Right kidney (tissue), 9 donors: ENCODE results near the gene ZBED5.
"Not testable (repeated sequence)": the region's sequence is repeated elsewhere in the genome, so short reads cannot be mapped to it uniquely, and the experiment has no call there.

ENCODE experiments used
- DNase-seq: peaks from one replicate; pipeline ENCODE4 v3.0.0-alpha.2; 2016
- long read RNA-seq, 8 donors: transcript quantifications; one replicate each; lab custom pipeline, GENCODE V29; 2026

The ZBED5 gene
- long read RNA-seq, donor 1, transcript ZBED5-201 (3 exons, 2,512 nt) = major isoform, 10 of 14 reads
- long read RNA-seq, donor 1, partial matches to known transcripts = 0 of 14 reads
- long read RNA-seq, donor 1, other reads (novel, unspliced or antisense) = 0 of 14 reads
- long read RNA-seq, donor 2, partial matches to known transcripts = 0 of 19 reads
- long read RNA-seq, donor 2, other reads (novel, unspliced or antisense) = 10 of 19 reads
- long read RNA-seq, donor 3, transcript ZBED5-201 (3 exons, 2,512 nt) = major isoform, 5 of 38 reads
- long read RNA-seq, donor 3, partial matches to known transcripts = 22 of 38 reads
- long read RNA-seq, donor 3, other reads (novel, unspliced or antisense) = 6 of 38 reads
- long read RNA-seq, donor 4, transcript ZBED5-201 (3 exons, 2,512 nt) = major isoform, 9 of 21 reads
- long read RNA-seq, donor 4, partial matches to known transcripts = 0 of 21 reads
- long read RNA-seq, donor 4, other reads (novel, unspliced or antisense) = 8 of 21 reads
- long read RNA-seq, donor 5, transcript ZBED5-201 (3 exons, 2,512 nt) = major isoform, 15 of 22 reads
- long read RNA-seq, donor 5, transcript ZBED5-202 (3 exons, 2,741 nt) = minor isoform, 5 of 22 reads
- long read RNA-seq, donor 5, partial matches to known transcripts = 0 of 22 reads
- long read RNA-seq, donor 5, other reads (novel, unspliced or antisense) = 0 of 22 reads
- long read RNA-seq, donor 6, transcript ZBED5-201 (3 exons, 2,512 nt) = major isoform, 13 of 21 reads
- long read RNA-seq, donor 6, partial matches to known transcripts = 0 of 21 reads
- long read RNA-seq, donor 6, other reads (novel, unspliced or antisense) = 6 of 21 reads
- long read RNA-seq, donor 7, transcript ZBED5-201 (3 exons, 2,512 nt) = major isoform, 20 of 21 reads
- long read RNA-seq, donor 7, partial matches to known transcripts = 0 of 21 reads
- long read RNA-seq, donor 7, other reads (novel, unspliced or antisense) = 0 of 21 reads
- long read RNA-seq, donor 8, transcript ZBED5-201 (3 exons, 2,512 nt) = major isoform, 12 of 16 reads
- long read RNA-seq, donor 8, partial matches to known transcripts = 0 of 16 reads
- long read RNA-seq, donor 8, other reads (novel, unspliced or antisense) = 0 of 16 reads

DNA sequence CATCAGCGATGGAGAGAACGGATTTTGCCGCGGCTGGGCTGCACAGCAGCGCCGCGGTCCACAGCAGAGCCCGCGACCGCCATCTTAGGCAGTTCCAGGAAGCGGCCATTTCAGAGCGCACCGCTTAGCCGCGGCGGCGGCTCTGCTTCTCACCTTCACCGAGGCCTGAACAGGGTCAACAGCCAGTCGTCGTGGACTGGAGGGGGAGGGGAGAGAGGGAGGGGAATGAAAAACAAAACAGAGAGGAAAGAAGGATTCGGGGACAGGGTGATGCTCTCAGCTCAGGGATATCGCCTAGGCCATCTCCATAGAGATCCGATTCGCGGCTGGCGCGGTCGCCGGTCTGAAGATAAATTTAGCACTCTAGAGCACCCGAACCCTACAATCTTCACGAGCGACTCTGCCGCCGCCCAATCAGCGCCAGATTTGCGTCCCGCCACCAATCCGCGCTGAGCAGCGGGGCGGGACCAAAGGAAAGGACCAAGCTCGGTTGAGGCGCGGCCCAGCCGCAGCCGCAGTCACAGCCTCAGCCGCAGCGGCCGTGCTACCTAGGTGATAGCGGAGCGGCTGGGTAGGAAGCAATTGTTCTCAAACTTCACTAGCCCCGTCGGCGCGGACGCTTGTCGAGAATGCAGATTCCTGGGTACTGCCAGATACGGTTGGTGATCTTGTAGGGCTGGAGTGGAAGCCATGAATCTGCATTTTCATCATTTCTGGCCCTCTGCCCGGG lies at the start of gene ZBED5:
ZBED5 (minus strand) TSS at position 345 of the 730 bp plus-strand sequence. CDS start 3,108 bp downstream, outside the sequence.
- DNase-seq = peak; percentile 100

- DNase-seq = no peak
These were observed 48.7 kb upstream of the ZBED5 start for GRCh38 chr11:10906521-10906920.

DNA sequence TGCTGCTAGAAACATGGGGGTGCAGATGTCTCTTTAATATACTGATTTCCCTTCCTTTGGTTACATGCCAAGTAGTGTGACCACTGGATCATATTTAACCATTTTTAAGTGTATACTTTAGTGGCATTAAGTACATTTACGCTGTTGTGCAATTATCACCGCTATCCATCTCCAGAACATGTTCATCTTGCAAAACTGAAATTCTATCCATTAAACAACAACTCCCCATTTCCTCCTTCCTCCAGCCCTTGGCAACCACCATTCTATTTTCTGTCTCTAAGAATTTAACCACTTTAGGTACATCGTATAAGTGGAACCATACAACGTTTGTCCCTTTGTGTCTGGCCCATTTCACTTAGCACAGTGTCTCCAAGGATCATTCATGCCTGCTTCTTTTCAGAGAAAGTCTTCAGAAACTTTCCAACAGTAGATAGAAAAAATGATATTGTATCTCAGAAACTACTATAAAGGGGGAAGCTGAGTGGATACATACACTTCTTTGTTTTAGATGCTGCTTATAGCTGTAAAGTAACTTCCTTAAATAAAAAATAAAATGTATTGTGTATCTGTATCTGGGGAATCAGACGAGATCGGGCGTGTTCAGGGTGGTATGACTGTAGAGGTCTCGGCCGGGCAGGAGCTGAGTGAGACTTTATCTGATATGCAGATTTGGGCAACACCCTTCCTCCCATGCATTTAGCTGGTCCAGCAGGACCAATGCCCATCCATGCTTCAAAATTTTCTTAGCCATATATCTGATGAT lies 44.6 kb upstream of the ZBED5 start:
- DNase-seq = no peak

GRCh38 chr11:10900681-10901415 lies 43.0 kb upstream of the ZBED5 start:
- no peak for DNase-seq

GRCh38 chr11:10899121-10899830 lies 41.4 kb upstream of the ZBED5 start:
- no peak for DNase-seq

- no peak for DNase-seq
These were observed 40.8 kb upstream of the ZBED5 start for GRCh38 chr11:10898763-10899025.

DNA sequence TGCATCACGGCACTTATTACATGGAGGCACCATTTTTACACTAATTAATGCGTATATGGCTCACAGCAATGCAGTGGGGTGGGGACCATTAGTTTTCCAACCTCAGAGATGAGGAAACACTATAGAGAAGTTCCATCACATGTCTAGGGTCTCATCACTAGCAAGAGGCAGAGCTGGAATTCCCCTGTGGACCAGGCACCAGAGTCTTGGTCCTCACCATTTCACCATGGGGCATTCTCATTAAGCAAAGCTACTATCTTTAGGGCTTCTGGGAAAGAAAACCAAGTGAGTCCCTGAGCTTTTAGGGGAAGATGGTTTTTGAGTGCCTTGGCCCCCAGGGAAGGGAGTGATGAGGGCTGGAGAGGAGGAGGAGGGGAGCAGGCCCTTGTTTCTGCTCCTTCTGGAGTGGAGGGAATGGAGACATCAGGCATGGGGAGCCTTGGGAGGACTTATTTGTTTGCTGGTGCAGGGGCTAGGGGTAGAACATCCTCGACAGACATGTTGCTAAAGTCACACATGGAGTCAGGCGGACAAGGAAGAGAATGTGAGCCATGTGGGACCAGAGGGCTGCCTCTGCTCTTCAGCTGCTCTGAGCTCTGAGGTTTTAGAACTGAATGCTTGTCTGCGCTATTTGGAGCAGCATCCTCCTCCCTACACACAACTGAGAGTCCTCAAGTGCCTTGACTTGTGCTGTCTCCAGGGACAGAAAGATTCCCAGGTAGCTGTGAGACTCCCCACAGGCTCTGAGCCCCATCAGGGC lies 40.3 kb upstream of the ZBED5 start:
- DNase-seq = no peak

DNA sequence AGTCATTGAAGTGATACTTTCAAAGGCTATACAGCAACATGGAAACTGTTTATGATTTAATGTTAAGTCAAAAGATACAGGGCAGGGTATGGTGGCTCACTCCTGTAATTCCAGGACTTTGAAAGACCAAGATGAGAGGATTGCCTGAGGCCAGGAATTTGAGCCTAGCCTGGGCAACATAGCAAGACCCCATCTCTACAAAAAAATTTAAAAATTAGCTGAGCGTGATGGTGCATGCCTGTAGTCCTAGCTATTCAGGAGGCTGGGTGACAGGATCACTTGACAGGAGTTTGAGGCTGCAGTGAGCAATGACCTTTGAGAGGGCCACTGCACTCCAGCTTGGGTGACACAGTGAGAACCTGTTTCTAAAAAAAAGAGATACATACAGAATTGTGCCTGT lies 39.3 kb upstream of the ZBED5 start:
- no peak for DNase-seq

DNA sequence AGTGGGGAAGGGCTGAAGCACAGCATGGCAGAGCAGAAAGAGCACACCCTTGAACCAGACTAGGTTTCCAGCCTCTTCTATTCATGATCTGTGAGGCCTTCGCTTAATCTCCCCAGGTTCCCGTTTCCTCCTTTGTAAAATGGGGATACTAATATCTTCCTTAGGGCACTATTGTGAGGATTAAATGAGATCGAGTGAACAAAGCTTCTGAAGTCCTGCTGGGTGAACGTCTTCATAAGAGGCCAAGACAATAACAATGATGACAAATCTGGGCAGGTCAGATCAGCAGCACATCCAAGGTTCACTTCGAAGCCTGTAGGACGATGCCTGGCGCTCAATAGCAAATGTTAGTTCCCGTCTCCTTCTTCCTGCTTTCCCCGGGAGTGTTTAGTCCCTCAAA lies 38.6 kb upstream of the ZBED5 start:
- DNase-seq = no peak

- DNase-seq = no peak
These were observed 37.4 kb upstream of the ZBED5 start for GRCh38 chr11:10895285-10895684.

DNA sequence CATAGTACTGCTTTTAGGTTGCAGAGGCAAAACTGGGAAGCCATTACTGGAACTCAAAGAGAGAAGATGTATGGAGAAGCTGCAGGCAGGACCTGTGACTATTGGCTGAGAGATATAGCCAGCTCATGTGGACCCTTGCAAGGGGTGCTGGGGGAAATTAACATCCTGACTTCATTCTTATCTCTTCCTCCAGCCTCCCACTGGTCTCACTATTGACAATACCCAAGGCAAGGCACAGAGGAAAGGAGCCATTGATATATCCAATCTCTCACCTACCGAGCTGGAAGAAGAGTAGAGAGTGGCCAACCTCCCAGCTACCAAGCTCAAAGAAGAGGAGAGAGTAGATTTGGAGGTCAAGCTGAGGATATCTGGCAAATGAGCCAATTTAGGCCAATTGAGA lies 36.8 kb upstream of the ZBED5 start:
- DNase-seq = no peak

- DNase-seq = no peak
These were observed 35.9 kb upstream of the ZBED5 start for GRCh38 chr11:10893714-10894151.

DNA sequence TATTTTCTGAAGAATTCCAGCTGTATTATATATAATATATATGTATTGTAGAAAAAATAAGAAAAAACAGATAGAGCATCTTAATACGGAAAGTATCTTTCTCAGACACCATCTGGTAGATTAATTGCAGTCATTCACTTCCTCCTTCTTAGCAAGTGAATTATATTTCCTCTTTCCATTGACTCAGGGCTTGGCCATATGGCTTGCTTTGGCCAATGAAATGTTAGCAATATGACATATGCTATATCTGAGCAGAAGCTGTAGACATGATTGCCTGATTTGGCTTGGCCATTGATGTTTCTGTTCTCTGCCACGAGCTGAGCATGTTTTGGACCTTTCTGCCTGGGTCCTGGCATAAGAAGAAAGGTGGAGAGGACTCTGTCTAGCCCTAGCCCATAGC lies 34.4 kb upstream of the ZBED5 start:
- DNase-seq = no peak

- DNase-seq = no peak
These were observed 33.4 kb upstream of the ZBED5 start for GRCh38 chr11:10891151-10891720.

- DNase-seq = not testable (repeated sequence)
These were observed 32.2 kb upstream of the ZBED5 start for GRCh38 chr11:10890083-10890482.

GRCh38 chr11:10887307-10887706 lies 29.5 kb upstream of the ZBED5 start:
- no peak for DNase-seq

GRCh38 chr11:10886652-10887250 lies 28.9 kb upstream of the ZBED5 start:
- DNase-seq = no peak

DNA sequence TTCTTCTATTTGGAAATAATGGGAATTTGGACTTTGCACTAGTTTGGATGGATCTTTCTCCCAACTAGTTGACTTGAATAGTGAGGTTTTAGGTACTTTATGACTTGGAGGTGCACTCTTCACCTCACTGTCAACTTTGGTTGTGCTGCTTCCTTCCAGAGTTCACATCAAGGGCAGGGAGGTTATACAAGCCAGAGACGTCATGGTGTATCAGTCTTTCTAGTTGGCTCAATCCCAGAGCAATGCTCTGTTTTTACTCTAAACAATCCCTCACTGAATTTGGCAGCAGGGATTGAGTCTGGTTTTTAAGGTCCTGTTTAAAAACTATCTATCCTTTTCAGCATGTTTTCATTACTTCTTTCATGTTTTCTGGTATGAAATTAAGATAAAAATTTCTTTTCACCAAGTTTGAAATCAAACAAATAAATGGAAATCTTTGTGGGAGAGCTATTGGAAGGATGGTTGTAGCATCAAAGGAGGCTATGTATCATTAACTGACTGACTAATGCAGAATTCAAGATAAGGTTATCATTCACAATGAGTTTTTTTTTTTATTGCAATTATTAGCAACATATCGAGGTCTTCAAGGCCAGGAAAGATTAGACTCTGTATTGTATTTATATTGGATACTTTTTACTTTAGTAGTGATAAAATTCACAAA lies 28.0 kb upstream of the ZBED5 start:
- no peak for DNase-seq
